Mesangial cell (primary cell): Measurements from ENCODE around the gene GOLGA6L1. TPM values are rescaled to one million over a fixed set of nuclear protein-coding genes. Genes with fewer than 3 reads are reported as not detected.

Experiments
- total RNA-seq: library from RNA; depleted of rRNA; stranded (reverse); fragments of >200 nt; gene quantifications from 2 replicates; pipeline ENCODE4 v1.2.3, GENCODE V29; 2015

Gene GOLGA6L1, protein sequence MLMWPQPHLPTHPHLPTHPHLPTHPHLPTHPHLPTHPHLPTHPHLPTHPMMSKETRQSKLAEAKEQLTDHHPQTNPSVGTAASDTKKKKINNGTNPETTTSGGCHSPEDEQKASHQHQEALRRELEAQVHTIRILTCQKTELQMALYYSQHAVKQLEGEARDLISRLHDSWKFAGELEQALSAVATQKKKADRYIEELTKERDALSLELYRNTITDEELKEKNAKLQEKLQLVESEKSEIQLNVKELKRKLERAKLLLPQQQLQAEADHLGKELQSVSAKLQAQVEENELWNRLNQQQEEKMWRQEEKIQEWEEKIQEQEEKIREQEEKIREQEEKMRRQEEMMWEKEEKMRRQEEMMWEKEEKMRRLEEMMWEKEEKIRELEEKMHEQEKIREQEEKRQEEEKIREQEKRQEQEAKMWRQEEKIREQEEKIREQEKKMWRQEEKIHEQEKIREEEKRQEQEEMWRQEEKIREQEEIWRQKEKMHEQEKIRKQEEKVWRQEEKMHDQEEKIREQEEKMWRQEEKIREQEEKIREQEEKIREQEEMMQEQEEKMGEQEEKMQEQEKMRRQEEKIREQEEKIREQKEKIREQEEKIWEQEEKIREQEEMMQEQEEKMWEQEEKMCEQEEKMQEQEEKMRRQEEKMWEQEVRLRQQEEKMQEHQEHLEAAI
- not detected in 2 replicates for total RNA-seq

DNA sequence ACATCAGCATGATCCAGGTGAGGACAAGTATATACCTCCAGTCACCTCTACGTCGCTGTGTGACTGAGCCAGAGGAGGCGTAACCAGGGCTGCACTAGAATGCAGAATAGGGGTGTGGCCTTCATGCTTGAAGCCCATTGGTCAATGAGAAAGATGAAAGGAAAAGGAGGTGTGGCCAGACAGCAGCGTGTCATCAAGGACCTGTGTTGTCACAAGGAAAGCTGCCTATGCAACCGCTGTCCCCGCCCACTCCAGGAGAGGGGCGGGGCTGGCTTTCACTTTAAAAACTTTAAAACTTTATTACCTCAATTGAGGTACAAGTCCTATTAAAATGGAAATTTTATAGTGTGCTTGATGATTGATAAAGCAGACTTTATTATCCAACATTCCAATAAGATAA, at the start of gene GOLGA6L1:
Gene GOLGA6L1, minus strand, starts transcription at position 101 of the 400 bp plus-strand sequence. Its CDS starts 91 bp downstream, at position 10.

Other genes with a start within 250 kb of the GOLGA6L1 start
- gene CYFIP1, start 156.5 kb downstream of the GOLGA6L1 start, total RNA-seq: 89.6 and 93.3 TPM in 2 replicates
- 7.9 and 10.6 TPM in 2 replicates for gene TUBGCP5, start 97.3 kb downstream of the GOLGA6L1 start, total RNA-seq
- gene GOLGA6L26, start 197.4 kb upstream of the GOLGA6L1 start, total RNA-seq: not detected in 2 replicates
- gene GOLGA8S, start 217.9 kb upstream of the GOLGA6L1 start, total RNA-seq: not detected in 2 replicates